Right lobe of liver (tissue), 4 donors: ENCODE measurements around the gene SLMAP.

Experiments used
- CTCF ChIP-seq, 4 donors: fragments of 200-600 bp in 3 of 4; fragments of 450-650 bp in 1 of 4; IDR thresholded peaks; one replicate each; pipeline versions ENCODE4 v1.5.1 to v1.8.0; 2016 to 2022; ENCODE audit warnings: antibody characterized with exemption in 4 of 4, mild to moderate bottlenecking in 2 of 4
- POLR2A ChIP-seq: fragments of 450-650 bp; IDR thresholded peaks from one replicate; pipeline ENCODE4 v1.6.1; 2017; ENCODE audit warnings: antibody characterized with exemption, mild to moderate bottlenecking
- donor health status: DM: no; HTN: no; CAD: no.
- donor health status: DM: no; HTN: no; CAD: no.
- donor health status: DM: no; HTN: yes; CAD: no.

DNA sequence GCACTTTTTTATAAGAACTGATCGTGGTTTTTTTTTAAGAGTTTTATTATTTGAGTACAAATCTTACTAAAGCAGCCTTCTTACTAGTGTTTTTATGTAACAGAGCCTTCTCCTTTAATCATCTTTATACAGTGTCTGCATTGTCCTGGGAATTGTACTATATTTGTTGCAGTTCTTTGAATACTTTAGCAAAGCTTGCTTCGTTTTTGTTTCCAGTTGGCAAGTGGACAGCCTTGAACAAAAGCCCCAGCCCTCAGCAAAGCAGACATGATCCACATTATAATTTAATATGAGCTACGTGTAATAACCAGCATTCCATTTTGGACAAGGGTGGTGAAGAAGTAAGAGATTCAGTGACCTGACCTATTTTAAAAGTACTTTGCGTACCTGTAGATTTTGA is 139.9 kb downstream of the SLMAP start:
- no peak for TF ChIP-seq CTCF (IDR thresholded peaks at IDR 0.05)
- TF ChIP-seq POLR2A = no peak
